ENCODE measurements around the gene CEP131. TPM values are rescaled to one million over a fixed set of nuclear protein-coding genes. Genes with fewer than 3 reads are reported as not detected.

The CEP131 gene
- total RNA-seq, 1 donor from 2014 or later, result 35.1 TPM

DNA sequence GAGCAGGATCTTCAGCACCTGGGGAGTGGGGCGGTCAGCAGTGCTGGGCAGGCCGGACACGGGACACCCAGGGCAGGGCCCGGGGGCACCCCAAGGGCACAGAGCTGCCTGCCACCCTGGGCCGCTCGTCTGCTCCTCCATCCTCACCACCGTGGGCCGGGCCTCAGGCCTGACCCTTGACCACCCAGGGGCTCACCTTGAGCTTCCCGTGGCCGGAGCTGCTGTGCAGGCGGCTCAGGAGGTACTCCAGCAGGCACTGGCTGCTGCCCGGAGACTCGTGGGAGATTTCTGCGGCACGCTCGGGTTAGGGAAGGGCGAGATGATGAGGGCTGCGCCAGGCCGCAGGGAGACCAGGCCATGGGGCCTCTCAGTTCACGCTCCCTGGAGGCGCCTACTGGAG, 14.0 kb upstream of the CEP131 start:
- TF ChIP-seq, protein P1, sequence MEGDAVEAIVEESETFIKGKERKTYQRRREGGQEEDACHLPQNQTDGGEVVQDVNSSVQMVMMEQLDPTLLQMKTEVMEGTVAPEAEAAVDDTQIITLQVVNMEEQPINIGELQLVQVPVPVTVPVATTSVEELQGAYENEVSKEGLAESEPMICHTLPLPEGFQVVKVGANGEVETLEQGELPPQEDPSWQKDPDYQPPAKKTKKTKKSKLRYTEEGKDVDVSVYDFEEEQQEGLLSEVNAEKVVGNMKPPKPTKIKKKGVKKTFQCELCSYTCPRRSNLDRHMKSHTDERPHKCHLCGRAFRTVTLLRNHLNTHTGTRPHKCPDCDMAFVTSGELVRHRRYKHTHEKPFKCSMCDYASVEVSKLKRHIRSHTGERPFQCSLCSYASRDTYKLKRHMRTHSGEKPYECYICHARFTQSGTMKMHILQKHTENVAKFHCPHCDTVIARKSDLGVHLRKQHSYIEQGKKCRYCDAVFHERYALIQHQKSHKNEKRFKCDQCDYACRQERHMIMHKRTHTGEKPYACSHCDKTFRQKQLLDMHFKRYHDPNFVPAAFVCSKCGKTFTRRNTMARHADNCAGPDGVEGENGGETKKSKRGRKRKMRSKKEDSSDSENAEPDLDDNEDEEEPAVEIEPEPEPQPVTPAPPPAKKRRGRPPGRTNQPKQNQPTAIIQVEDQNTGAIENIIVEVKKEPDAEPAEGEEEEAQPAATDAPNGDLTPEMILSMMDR (IDR thresholded peaks at IDR 0.05; ENCODE audit: partially characterized antibody, unreplicated experiment), result no peak
- H3K4me1 Mint-ChIP-seq (ENCODE audit: low read depth, unreplicated experiment), result peaks cover 17% of the 10 kb centered on the region
- no peak overlapping the region for H3K27ac Mint-ChIP-seq (ENCODE audit: unreplicated experiment)
- no peaks in the 10 kb centered on the region for H3K36me3 Mint-ChIP-seq (ENCODE audit: unreplicated experiment)
- H3K9me3 Mint-ChIP-seq (ENCODE audit: unreplicated experiment), result peaks cover 11% of the 10 kb centered on the region
- H3K27me3 Mint-ChIP-seq (ENCODE audit: unreplicated experiment), result peaks cover 6% of the 10 kb centered on the region
- H3K4me3 Mint-ChIP-seq (ENCODE audit: unreplicated experiment), result no peak overlapping the region
- DNase-seq, result no peak

- Mint-ChIP-seq H3K27me3 (ENCODE audit: unreplicated experiment) (peaks cover 6% of the 10 kb centered on the region), H3K9me3 (ENCODE audit: unreplicated experiment) (peaks cover 11% of the 10 kb centered on the region), H3K36me3 (ENCODE audit: unreplicated experiment) (peaks cover under 1% of the 10 kb centered on the region), H3K4me1 (ENCODE audit: low read depth, unreplicated experiment) (peaks cover 17% of the 10 kb centered on the region), H3K4me3 (ENCODE audit: unreplicated experiment) (no peak overlapping the region), H3K27ac (ENCODE audit: unreplicated experiment) (no peak overlapping the region)
- TF ChIP-seq, protein P1 (IDR thresholded peaks at IDR 0.05; ENCODE audit: partially characterized antibody, unreplicated experiment), result no peak
- DNase-seq, result no peak
These were observed 13.3 kb upstream of the CEP131 start for GRCh38 chr17:81235822-81236740.

GRCh38 chr17:81234940-81235821, 12.4 kb upstream of the CEP131 start:
- Mint-ChIP-seq H3K4me3 (ENCODE audit: unreplicated experiment) (peak overlapping the region; percentile 61), H3K9me3 (ENCODE audit: unreplicated experiment) (peaks cover 10% of the 10 kb centered on the region), H3K27me3 (ENCODE audit: unreplicated experiment) (peaks cover 11% of the 10 kb centered on the region), H3K27ac (ENCODE audit: unreplicated experiment) (peak overlapping the region; percentile 30), H3K4me1 (ENCODE audit: low read depth, unreplicated experiment) (peaks cover 13% of the 10 kb centered on the region), H3K36me3 (ENCODE audit: unreplicated experiment) (peaks cover 5% of the 10 kb centered on the region)
- TF ChIP-seq, protein P1 (IDR thresholded peaks at IDR 0.05; ENCODE audit: partially characterized antibody, unreplicated experiment), result no peak
- no peak for DNase-seq

DNA sequence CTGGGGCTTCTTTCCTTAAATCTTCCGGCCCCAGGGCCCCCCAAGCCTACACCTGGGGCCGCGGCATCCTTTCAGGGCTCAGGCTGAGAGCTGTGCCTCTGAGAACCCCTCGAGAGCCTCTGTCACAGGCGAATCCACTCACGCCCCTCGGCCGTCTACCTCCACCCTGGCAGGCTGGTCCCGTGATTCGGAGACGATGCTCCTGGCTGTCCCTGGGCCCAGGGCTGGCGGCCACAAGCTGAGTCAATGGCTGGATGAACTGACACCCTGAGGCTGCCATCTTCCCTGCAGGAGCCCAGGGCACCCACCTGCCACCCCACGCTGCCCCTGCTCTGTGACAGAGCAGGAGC, 11.7 kb upstream of the CEP131 start:
- Mint-ChIP-seq H3K4me1 (ENCODE audit: low read depth, unreplicated experiment) (peaks cover 13% of the 10 kb centered on the region), H3K36me3 (ENCODE audit: unreplicated experiment) (peaks cover 5% of the 10 kb centered on the region), H3K27ac (ENCODE audit: unreplicated experiment) (no peak overlapping the region), H3K4me3 (ENCODE audit: unreplicated experiment) (no peak overlapping the region), H3K27me3 (ENCODE audit: unreplicated experiment) (peaks cover 14% of the 10 kb centered on the region), H3K9me3 (ENCODE audit: unreplicated experiment) (peaks cover 10% of the 10 kb centered on the region)
- DNase-seq, result no peak
- TF ChIP-seq, protein P1 (IDR thresholded peaks at IDR 0.05; ENCODE audit: partially characterized antibody, unreplicated experiment), result no peak
